CD4-positive, alpha-beta T cell (primary cell): Measurements from ENCODE around the gene GYS1. TPM values are rescaled to one million over a fixed set of nuclear protein-coding genes. Genes with fewer than 3 reads are reported as not detected.

ENCODE experiments used
- ATAC-seq: fragments of 200-7000 bp; cut with Tn5 transposase; one replicate; pipeline ENCODE4 v1.10.0; 2022; ENCODE audit warnings: mild to moderate bottlenecking; ENCODE audit not compliant: poor library complexity
- CTCF ChIA-PET: fragments of 350-600 bp; sonication (Branson Sonifier 250); formaldehyde crosslinking; loops from one replicate; lab custom pipeline; 2021; ENCODE audit warnings: antibody characterized with exemption, inconsistent platforms; lab: Charles Lee
- POLR2A ChIA-PET: fragments of 350-600 bp; sonication (Branson Sonifier 250); formaldehyde crosslinking; loops from one replicate; lab custom pipeline; 2021; ENCODE audit warnings: antibody characterized with exemption, inconsistent platforms; lab: Charles Lee
- DNase-seq, 14 experiments: peaks; one replicate each; pipeline ENCODE4 v3.0.0-alpha.2; 2013 to 2020; ENCODE audit warnings: mixed read lengths in 2 of 14
- H3K27ac ChIP-seq, 2 donors: one replicate each; pipeline versions ENCODE4 v1.5.1 to v1.7.0; 2013; ENCODE audit warnings: low read length in 2 of 2, low read depth in 1 of 2, mild to moderate bottlenecking in 1 of 2
- H3K27me3 ChIP-seq, 2 experiments: 1 replicate in 1 of 2; 2 replicates in 1 of 2; pipeline versions ENCODE4 v1.6.1 to v1.7.0; 2013; ENCODE audit warnings: low read length in 2 of 2, control low read depth in 1 of 2, mild to moderate bottlenecking in 1 of 2, moderate library complexity in 1 of 2; ENCODE audit not compliant: insufficient read depth in 2 of 2, control insufficient read depth in 1 of 2
- H3K36me3 ChIP-seq: one replicate; pipeline ENCODE4 v1.6.1; 2013; ENCODE audit warnings: low read length, control low read depth; ENCODE audit not compliant: insufficient read depth
- H3K4me1 ChIP-seq: one replicate; pipeline ENCODE4 v1.6.1; 2013; ENCODE audit warnings: low read length, control low read depth; ENCODE audit not compliant: insufficient read depth
- H3K4me3 ChIP-seq: one replicate; pipeline ENCODE4 v1.5.1; 2013; ENCODE audit warnings: mild to moderate bottlenecking, low read length, moderate library complexity
- H3K9me3 ChIP-seq, 2 experiments: 1 replicate in 1 of 2; 2 replicates in 1 of 2; pipeline versions ENCODE4 v1.6.1 to v1.7.0; 2013; ENCODE audit warnings: low read length in 2 of 2, mild to moderate bottlenecking in 2 of 2, control low read depth in 1 of 2, moderate library complexity in 1 of 2; ENCODE audit not compliant: control insufficient read depth in 1 of 2, insufficient read depth in 1 of 2
- H3K27ac Mint-ChIP-seq: one replicate; pipeline ENCODE4 v1.8.0; 2020; ENCODE audit warnings: mixed read lengths
- H3K27me3 Mint-ChIP-seq: one replicate; pipeline ENCODE4 v1.8.0; 2021; ENCODE audit warnings: mixed read lengths
- H3K36me3 Mint-ChIP-seq: one replicate; pipeline ENCODE4 v1.8.0; 2021; ENCODE audit warnings: low read depth, mixed read lengths
- H3K4me1 Mint-ChIP-seq: one replicate; pipeline ENCODE4 v1.8.0; 2021; ENCODE audit warnings: low read depth, mixed read lengths
- H3K4me3 Mint-ChIP-seq: one replicate; pipeline ENCODE4 v1.8.0; 2020; ENCODE audit warnings: mild to moderate bottlenecking, mixed read lengths
- H3K9me3 Mint-ChIP-seq: one replicate; pipeline ENCODE4 v1.8.0; 2020; ENCODE audit warnings: mixed read lengths
- CTCF ChIP-seq: fragments of 200-600 bp; IDR thresholded peaks from one replicate; pipeline ENCODE4 v1.8.0; 2022; ENCODE audit warnings: antibody characterized with exemption, mild to moderate bottlenecking
- intact Hi-C, 2 experiments: fragments of 100-400 bp; cut with DNase I in 1 of 2; cut with micrococcal nuclease in 1 of 2; formaldehyde crosslinking; loops; one replicate each; pipeline versions ENCODE4 v1.15.1 to v1.9.0; 2023 to 2025; cut with DNase I, micrococcal nuclease
- total RNA-seq, 174 experiments: library from RNA in 2 of 174; stranded (reverse) in 2 of 174; gene quantifications; one replicate each; pipeline ENCODE4 v1.2.3 and lab custom pipeline; 2021 to 2026

Gene GYS1
- total RNA-seq, 2 experiments from 2014 or later: 13.2 to 14.1 TPM

GRCh38 chr19:48967346-48968178, 25.5 kb downstream of the GYS1 start:
- Histone ChIP-seq H3K4me1 (peaks cover 48% of the 10 kb centered on the region), H3K27me3 (peaks cover 0 to 2% of the 10 kb centered on the region in 2 experiments), H3K9me3 (peaks cover 0 to 3% of the 10 kb centered on the region in 2 experiments), H3K27ac (no peak overlapping the region), H3K36me3 (peaks cover 42% of the 10 kb centered on the region), H3K4me3 (no peak overlapping the region)
- intact Hi-C loops: loop anchor here in 1 of 2 experiments (5.0 kb wide), 2 partner anchors 110 to 320 kb away; partner anchors contain the start of gene CA11
- no peaks in the 10 kb centered on the region for H3K9me3 Mint-ChIP-seq
- H3K27me3 Mint-ChIP-seq: no peaks in the 10 kb centered on the region
- peaks cover 49% of the 10 kb centered on the region for H3K36me3 Mint-ChIP-seq
- ChIA-PET CTCF (interaction anchor here (1.4 kb wide), 1 partner anchor 26 kb away, joined by 5 read pairs; the partner anchor contains the start of genes GYS1 and RUVBL2), POLR2A (interaction anchor here (0.8 to 3.8 kb wide), 10 partner anchors 9 to 180 kb away, joined by 3 to 41 read pairs (median 4); partner anchors contain the start of genes DHDH, GYS1 and RUVBL2)
- H3K27ac Mint-ChIP-seq: peak overlapping the region; percentile 97
- no peak for TF ChIP-seq CTCF
- ATAC-seq (no peak), DNase-seq (peak in 3 of 14 experiments; percentile 32 to 73 (median 66))
- H3K4me3 Mint-ChIP-seq: peak overlapping the region; percentile 97
- peaks cover 45% of the 10 kb centered on the region for H3K4me1 Mint-ChIP-seq

GRCh38 chr19:48966541-48967345, 26.4 kb downstream of the GYS1 start:
- Histone ChIP-seq H3K4me3 (peak overlapping the region; percentile 85), H3K4me1 (peaks cover 56% of the 10 kb centered on the region), H3K36me3 (peaks cover 42% of the 10 kb centered on the region), H3K9me3 (peaks cover 0 to 3% of the 10 kb centered on the region in 2 experiments), H3K27ac (peak overlapping the region in 1 of 2 donors; percentile 71), H3K27me3 (peaks cover 0 to 2% of the 10 kb centered on the region in 2 experiments)
- H3K36me3 Mint-ChIP-seq: peaks cover 47% of the 10 kb centered on the region
- H3K4me3 Mint-ChIP-seq: peak overlapping the region; percentile 97
- peak overlapping the region; percentile 97 for H3K27ac Mint-ChIP-seq
- DNase-seq (no peak), ATAC-seq (no peak)
- CTCF ChIA-PET: interaction anchor here (1.4 kb wide), 1 partner anchor 27 kb away, joined by 5 read pairs; the partner anchor contains the start of genes GYS1 and RUVBL2
- H3K9me3 Mint-ChIP-seq: no peaks in the 10 kb centered on the region
- intact Hi-C loops: loop anchor here in 1 of 2 experiments (5.0 kb wide), 2 partner anchors 109 to 319 kb away; partner anchors contain the start of gene CA11
- TF ChIP-seq CTCF: no peak
- POLR2A ChIA-PET: interaction anchor here (0.9 to 3.8 kb wide), 19 partner anchors 10 to 673 kb away, joined by 3 to 41 read pairs (median 4); partner anchors contain the start of genes BAX, DHDH, GYS1 and NUCB1
- peaks cover 53% of the 10 kb centered on the region for H3K4me1 Mint-ChIP-seq
- H3K27me3 Mint-ChIP-seq: no peaks in the 10 kb centered on the region
